PFSK-1 (cell line): ENCODE results near the gene TOX2.

Experiments used
- POLR2AphosphoS5 ChIP-seq: IDR thresholded peaks from 2 replicates; pipeline ENCODE4 v1.6.1; 2012; ENCODE audit warnings: low read depth, mild to moderate bottlenecking, control low read depth, low read length, moderate library complexity
- SIN3A ChIP-seq: IDR thresholded peaks from 2 replicates; pipeline ENCODE4 v1.6.1; 2012; ENCODE audit warnings: mild to moderate bottlenecking, low read length, moderate library complexity, borderline replicate concordance; ENCODE audit not compliant: insufficient read depth
- TF ChIP-seq, protein P1 (sequence below), 2 experiments: IDR thresholded peaks; 2 replicates each; pipeline versions ENCODE4 v1.6.1 to v1.8.0; 2011 to 2012; ENCODE audit warnings: low read depth in 2 of 2, low read length in 2 of 2, control low read depth in 1 of 2, inconsistent platforms in 1 of 2, mild to moderate bottlenecking in 1 of 2, moderate library complexity in 1 of 2; ENCODE audit not compliant: insufficient read depth in 1 of 2

DNA sequence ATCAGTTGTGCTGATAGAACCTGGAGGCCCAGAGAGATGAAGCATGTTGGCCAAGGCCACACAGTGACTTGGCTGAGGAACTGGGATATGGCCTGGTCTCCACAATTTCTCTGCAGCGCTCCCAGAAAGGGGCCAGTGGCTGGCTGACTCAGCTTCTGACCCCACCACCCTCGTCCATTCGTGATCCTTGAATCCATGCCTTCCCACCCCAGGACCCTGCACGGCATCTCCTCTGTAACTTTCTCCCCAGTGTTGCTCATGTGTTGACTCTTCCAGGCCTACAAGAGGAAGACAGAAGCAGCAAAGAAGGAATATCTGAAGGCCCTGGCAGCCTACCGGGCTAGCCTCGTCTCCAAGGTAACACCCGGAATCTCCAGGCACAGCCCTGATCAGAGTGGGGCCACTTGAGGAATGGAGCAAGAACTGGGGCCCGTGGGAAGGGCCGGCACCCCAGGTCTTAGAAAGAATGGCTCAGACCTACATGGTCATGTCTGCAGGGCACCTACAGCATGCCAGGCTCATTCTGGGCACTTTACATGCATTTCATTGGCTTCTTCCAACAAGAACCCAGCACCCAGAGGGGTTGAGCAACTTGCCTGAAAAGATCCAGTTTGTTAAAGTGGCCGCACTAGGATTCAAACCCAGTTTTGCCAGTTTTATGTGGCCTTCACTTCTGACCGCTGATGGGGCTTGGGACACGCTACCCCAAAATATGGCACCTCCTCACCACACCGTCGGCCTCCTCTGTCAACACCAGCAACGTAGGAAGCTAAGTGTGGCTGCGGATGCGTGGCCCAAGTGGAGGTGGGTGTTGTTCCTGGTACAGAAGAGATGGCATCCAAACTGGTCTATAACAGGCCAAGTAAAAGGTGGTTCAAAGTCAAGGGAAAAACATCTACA lies 150.1 kb downstream of the TOX2 start:
- TF ChIP-seq POLR2AphosphoS5 (no peak), SIN3A (no peak)
- TF ChIP-seq, protein P1, sequence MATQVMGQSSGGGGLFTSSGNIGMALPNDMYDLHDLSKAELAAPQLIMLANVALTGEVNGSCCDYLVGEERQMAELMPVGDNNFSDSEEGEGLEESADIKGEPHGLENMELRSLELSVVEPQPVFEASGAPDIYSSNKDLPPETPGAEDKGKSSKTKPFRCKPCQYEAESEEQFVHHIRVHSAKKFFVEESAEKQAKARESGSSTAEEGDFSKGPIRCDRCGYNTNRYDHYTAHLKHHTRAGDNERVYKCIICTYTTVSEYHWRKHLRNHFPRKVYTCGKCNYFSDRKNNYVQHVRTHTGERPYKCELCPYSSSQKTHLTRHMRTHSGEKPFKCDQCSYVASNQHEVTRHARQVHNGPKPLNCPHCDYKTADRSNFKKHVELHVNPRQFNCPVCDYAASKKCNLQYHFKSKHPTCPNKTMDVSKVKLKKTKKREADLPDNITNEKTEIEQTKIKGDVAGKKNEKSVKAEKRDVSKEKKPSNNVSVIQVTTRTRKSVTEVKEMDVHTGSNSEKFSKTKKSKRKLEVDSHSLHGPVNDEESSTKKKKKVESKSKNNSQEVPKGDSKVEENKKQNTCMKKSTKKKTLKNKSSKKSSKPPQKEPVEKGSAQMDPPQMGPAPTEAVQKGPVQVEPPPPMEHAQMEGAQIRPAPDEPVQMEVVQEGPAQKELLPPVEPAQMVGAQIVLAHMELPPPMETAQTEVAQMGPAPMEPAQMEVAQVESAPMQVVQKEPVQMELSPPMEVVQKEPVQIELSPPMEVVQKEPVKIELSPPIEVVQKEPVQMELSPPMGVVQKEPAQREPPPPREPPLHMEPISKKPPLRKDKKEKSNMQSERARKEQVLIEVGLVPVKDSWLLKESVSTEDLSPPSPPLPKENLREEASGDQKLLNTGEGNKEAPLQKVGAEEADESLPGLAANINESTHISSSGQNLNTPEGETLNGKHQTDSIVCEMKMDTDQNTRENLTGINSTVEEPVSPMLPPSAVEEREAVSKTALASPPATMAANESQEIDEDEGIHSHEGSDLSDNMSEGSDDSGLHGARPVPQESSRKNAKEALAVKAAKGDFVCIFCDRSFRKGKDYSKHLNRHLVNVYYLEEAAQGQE (IDR thresholded peaks at IDR 0.05; ENCODE audit: insufficient read depth in 1 of 2, low read depth in 2 of 2, low read length in 2 of 2) = no peak
